ENCODE results near the gene CSF1R.

CSF1R gene

GRCh38 chr5:150062216-150062922, 24.0 kb downstream of the CSF1R start:
- peaks cover 3% of the 10 kb centered on the region for H3K27me3 Mint-ChIP-seq
- no peak for DNase-seq
- no peaks in the 10 kb centered on the region for H3K9me3 Mint-ChIP-seq
- peaks cover 10% of the 10 kb centered on the region for H3K4me1 Mint-ChIP-seq (ENCODE audit: low read depth)
- H3K27ac Mint-ChIP-seq = no peak overlapping the region
- no peak overlapping the region for H3K4me3 Mint-ChIP-seq
- H3K36me3 Mint-ChIP-seq (ENCODE audit: low read depth) = no peaks in the 10 kb centered on the region

- Mint-ChIP-seq H3K4me1 (ENCODE audit: low read depth) (peaks cover 2% of the 10 kb centered on the region), H3K27ac (no peak overlapping the region), H3K4me3 (no peak overlapping the region), H3K36me3 (ENCODE audit: low read depth) (no peaks in the 10 kb centered on the region), H3K9me3 (no peaks in the 10 kb centered on the region), H3K27me3 (peaks cover 3% of the 10 kb centered on the region)
- DNase-seq = no peak
These were observed 24.8 kb downstream of the CSF1R start for GRCh38 chr5:150061538-150061995.

GRCh38 chr5:150060471-150060870, 25.9 kb downstream of the CSF1R start:
- no peaks in the 10 kb centered on the region for H3K9me3 Mint-ChIP-seq
- peaks cover 2% of the 10 kb centered on the region for H3K36me3 Mint-ChIP-seq (ENCODE audit: low read depth)
- no peaks in the 10 kb centered on the region for H3K4me1 Mint-ChIP-seq (ENCODE audit: low read depth)
- peaks cover 3% of the 10 kb centered on the region for H3K27me3 Mint-ChIP-seq
- DNase-seq = no peak
- no peak overlapping the region for H3K4me3 Mint-ChIP-seq
- no peak overlapping the region for H3K27ac Mint-ChIP-seq

GRCh38 chr5:150059623-150060022, 26.7 kb downstream of the CSF1R start:
- Mint-ChIP-seq H3K9me3 (no peaks in the 10 kb centered on the region), H3K27ac (no peak overlapping the region), H3K4me3 (no peak overlapping the region), H3K27me3 (peaks cover 3% of the 10 kb centered on the region), H3K4me1 (ENCODE audit: low read depth) (no peaks in the 10 kb centered on the region), H3K36me3 (ENCODE audit: low read depth) (peaks cover 8% of the 10 kb centered on the region)
- no peak for DNase-seq

- Mint-ChIP-seq H3K36me3 (ENCODE audit: low read depth) (peaks cover 18% of the 10 kb centered on the region), H3K4me3 (no peak overlapping the region), H3K4me1 (ENCODE audit: low read depth) (no peaks in the 10 kb centered on the region), H3K27me3 (peaks cover 3% of the 10 kb centered on the region), H3K27ac (no peak overlapping the region), H3K9me3 (no peaks in the 10 kb centered on the region)
- no peak for DNase-seq
These were observed 27.8 kb downstream of the CSF1R start for GRCh38 chr5:150058480-150059126.

- H3K4me3 Mint-ChIP-seq = no peak overlapping the region
- H3K36me3 Mint-ChIP-seq (ENCODE audit: low read depth) = peaks cover 24% of the 10 kb centered on the region
- H3K27ac Mint-ChIP-seq = no peak overlapping the region
- H3K4me1 Mint-ChIP-seq (ENCODE audit: low read depth) = no peaks in the 10 kb centered on the region
- no peaks in the 10 kb centered on the region for H3K27me3 Mint-ChIP-seq
- DNase-seq = no peak
- H3K9me3 Mint-ChIP-seq = no peaks in the 10 kb centered on the region
These were observed 28.4 kb downstream of the CSF1R start for GRCh38 chr5:150057996-150058395.

- Mint-ChIP-seq H3K36me3 (ENCODE audit: low read depth) (peaks cover 29% of the 10 kb centered on the region), H3K4me1 (ENCODE audit: low read depth) (no peaks in the 10 kb centered on the region), H3K9me3 (no peaks in the 10 kb centered on the region), H3K27ac (no peak overlapping the region), H3K4me3 (no peak overlapping the region), H3K27me3 (no peaks in the 10 kb centered on the region)
- no peak for DNase-seq
These were observed 28.8 kb downstream of the CSF1R start for GRCh38 chr5:150057511-150057910.

- DNase-seq = no peak
- no peak overlapping the region for H3K4me3 Mint-ChIP-seq
- H3K27me3 Mint-ChIP-seq = no peaks in the 10 kb centered on the region
- H3K4me1 Mint-ChIP-seq (ENCODE audit: low read depth) = no peaks in the 10 kb centered on the region
- H3K27ac Mint-ChIP-seq = no peak overlapping the region
- H3K9me3 Mint-ChIP-seq = no peaks in the 10 kb centered on the region
- H3K36me3 Mint-ChIP-seq (ENCODE audit: low read depth) = peaks cover 34% of the 10 kb centered on the region
These were observed 29.3 kb downstream of the CSF1R start for GRCh38 chr5:150057052-150057451.

- no peak overlapping the region for H3K4me3 Mint-ChIP-seq
- H3K4me1 Mint-ChIP-seq (ENCODE audit: low read depth) = no peaks in the 10 kb centered on the region
- peaks cover 44% of the 10 kb centered on the region for H3K36me3 Mint-ChIP-seq (ENCODE audit: low read depth)
- no peaks in the 10 kb centered on the region for H3K9me3 Mint-ChIP-seq
- DNase-seq = no peak
- H3K27ac Mint-ChIP-seq = no peak overlapping the region
- H3K27me3 Mint-ChIP-seq = no peaks in the 10 kb centered on the region
These were observed 30.3 kb downstream of the CSF1R start for GRCh38 chr5:150056075-150056443.

GRCh38 chr5:150055326-150056074, 30.9 kb downstream of the CSF1R start:
- Mint-ChIP-seq H3K4me1 (ENCODE audit: low read depth) (no peaks in the 10 kb centered on the region), H3K4me3 (no peak overlapping the region), H3K9me3 (no peaks in the 10 kb centered on the region), H3K27me3 (no peaks in the 10 kb centered on the region), H3K36me3 (ENCODE audit: low read depth) (peaks cover 49% of the 10 kb centered on the region), H3K27ac (peak overlapping the region; percentile 47)
- no peak for DNase-seq

GRCh38 chr5:150054569-150054968, 31.8 kb downstream of the CSF1R start:
- Mint-ChIP-seq H3K4me3 (no peak overlapping the region), H3K27ac (no peak overlapping the region), H3K4me1 (ENCODE audit: low read depth) (no peaks in the 10 kb centered on the region), H3K9me3 (no peaks in the 10 kb centered on the region), H3K27me3 (no peaks in the 10 kb centered on the region), H3K36me3 (ENCODE audit: low read depth) (peaks cover 59% of the 10 kb centered on the region)
- no peak for DNase-seq

- Mint-ChIP-seq H3K27me3 (no peaks in the 10 kb centered on the region), H3K9me3 (no peaks in the 10 kb centered on the region), H3K4me1 (ENCODE audit: low read depth) (no peaks in the 10 kb centered on the region), H3K27ac (peak overlapping the region; percentile 58), H3K36me3 (ENCODE audit: low read depth) (peaks cover 66% of the 10 kb centered on the region), H3K4me3 (no peak overlapping the region)
- no peak for DNase-seq
These were observed 32.5 kb downstream of the CSF1R start for GRCh38 chr5:150053713-150054392.

- Mint-ChIP-seq H3K4me3 (no peak overlapping the region), H3K36me3 (ENCODE audit: low read depth) (peaks cover 73% of the 10 kb centered on the region), H3K9me3 (no peaks in the 10 kb centered on the region), H3K4me1 (ENCODE audit: low read depth) (no peaks in the 10 kb centered on the region), H3K27ac (peak overlapping the region; percentile 58), H3K27me3 (no peaks in the 10 kb centered on the region)
- no peak for DNase-seq
These were observed 33.2 kb downstream of the CSF1R start for GRCh38 chr5:150052956-150053712.
